GM13977 (cell line): ENCODE data around the gene LEMD3.
A peak's percentile ranks its signal among the peaks of the same experiment; 100 is the strongest.

ENCODE experiments used
- DNase-seq: peaks from one replicate; pipeline ENCODE4 v3.0.0; 2012; ENCODE audit warnings: low spot score
- in situ Hi-C: fragments of 300-500 bp; cut with MboI; formaldehyde crosslinking; loops from one replicate; pipeline ENCODE4 v1.12.0; 2022; ENCODE audit warnings: low sequenced_read_pairs, low pct_unique_long_range_greater_than_20kb, mixed read lengths, inconsistent platforms; ENCODE audit not compliant: unreplicated experiment
- TF ChIP-seq, protein P1 (sequence below): IDR thresholded peaks from 2 replicates; pipeline ENCODE4 v1.5.1; 2012; ENCODE audit warnings: mild to moderate bottlenecking, control low read depth; ENCODE audit not compliant: insufficient read depth; ENCODE audit errors: extremely low read depth, missing control alignments

The LEMD3 gene

DNA sequence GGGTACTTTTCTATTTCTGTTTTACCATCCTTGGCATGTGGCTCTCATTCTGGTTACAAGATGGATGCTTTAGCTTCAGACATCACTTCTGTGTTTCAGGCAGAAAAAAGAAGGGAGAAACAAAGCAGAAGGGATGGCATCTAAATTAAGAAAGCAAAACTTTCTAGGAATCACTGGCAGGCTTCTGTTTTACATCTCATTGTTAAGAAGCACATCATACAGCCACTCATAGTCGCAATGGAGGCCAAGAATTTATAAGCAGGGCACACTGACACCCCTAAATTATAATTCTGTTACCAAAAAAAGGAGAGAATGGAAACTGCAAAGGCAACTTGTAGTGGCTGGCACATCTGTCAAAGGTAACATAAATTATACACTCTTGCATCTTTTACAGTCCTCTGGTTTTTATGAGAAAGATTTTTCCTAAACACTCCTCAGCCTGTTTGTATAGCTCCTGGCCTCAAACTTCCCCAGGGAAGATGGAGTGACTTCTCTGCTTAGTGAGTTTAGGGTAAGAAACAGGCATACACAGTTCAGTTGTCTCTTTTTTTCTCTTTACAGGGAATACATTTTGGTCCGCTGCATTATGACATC, 22.0 kb upstream of the LEMD3 start:
- no peak for DNase-seq
- TF ChIP-seq, protein P1, sequence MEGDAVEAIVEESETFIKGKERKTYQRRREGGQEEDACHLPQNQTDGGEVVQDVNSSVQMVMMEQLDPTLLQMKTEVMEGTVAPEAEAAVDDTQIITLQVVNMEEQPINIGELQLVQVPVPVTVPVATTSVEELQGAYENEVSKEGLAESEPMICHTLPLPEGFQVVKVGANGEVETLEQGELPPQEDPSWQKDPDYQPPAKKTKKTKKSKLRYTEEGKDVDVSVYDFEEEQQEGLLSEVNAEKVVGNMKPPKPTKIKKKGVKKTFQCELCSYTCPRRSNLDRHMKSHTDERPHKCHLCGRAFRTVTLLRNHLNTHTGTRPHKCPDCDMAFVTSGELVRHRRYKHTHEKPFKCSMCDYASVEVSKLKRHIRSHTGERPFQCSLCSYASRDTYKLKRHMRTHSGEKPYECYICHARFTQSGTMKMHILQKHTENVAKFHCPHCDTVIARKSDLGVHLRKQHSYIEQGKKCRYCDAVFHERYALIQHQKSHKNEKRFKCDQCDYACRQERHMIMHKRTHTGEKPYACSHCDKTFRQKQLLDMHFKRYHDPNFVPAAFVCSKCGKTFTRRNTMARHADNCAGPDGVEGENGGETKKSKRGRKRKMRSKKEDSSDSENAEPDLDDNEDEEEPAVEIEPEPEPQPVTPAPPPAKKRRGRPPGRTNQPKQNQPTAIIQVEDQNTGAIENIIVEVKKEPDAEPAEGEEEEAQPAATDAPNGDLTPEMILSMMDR, result no peak
- in situ Hi-C loops, result no loop called here

DNA sequence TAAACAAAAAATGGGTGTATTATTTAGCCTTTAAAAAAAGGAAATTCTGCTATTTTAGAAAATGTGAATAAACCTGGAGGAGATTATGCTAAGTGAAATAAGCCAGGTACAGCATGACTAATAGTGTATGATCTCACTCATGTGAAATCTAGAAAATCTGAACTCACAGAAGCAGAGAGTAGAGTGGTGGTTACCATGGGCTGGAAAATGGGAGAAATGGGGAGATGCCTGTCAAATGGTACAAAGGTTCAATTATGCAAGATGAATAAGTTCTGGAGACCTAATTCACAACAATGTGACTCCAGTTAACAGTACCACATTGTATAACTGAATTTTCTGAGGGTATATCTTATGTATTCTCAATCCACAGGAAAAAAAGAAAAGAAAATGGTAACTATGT, 17.4 kb upstream of the LEMD3 start:
- TF ChIP-seq, protein P1, result no peak
- no peak for DNase-seq
- in situ Hi-C loops, result no loop called here

DNA sequence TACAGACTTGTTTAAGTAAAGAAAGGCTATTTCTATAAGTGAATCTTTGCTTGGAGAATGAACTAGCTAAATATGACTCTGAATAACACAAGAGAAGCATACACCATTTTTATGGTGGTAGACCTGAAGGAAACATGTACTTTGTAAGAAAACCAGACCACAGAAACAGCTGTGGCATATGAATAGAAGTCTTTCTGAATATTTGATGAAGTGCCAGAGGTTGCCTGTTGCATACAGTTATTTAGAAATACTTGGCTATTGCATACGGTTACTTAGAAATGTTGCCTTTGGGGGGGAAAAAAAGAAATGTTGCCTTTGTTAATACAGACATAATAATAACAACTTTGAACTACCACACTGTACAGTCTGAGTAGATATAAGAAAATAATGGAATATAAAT, 16.8 kb upstream of the LEMD3 start:
- no peak for DNase-seq
- in situ Hi-C loops, result no loop called here
- TF ChIP-seq, protein P1, result no peak

DNA sequence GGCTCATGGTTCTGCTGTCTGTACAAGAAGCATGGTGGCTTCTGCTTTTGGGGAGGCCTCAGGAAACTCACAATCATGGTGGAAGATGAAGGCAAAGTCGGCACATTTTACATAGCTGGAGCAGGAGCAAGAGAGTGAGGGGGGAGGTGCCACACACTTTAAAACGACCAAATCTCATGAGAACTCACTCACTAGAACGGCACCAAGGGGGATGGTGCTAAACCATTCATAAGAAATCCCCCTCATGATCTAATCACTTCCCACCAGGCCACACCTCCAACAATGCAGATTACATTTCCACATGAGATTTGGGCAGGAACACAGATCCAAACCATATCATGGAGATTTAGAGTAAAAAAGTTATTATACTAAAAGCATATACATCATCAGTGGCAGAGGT, 13.6 kb upstream of the LEMD3 start:
- no peak for DNase-seq
- TF ChIP-seq, protein P1, result no peak
- in situ Hi-C loops, result no loop called here

DNA sequence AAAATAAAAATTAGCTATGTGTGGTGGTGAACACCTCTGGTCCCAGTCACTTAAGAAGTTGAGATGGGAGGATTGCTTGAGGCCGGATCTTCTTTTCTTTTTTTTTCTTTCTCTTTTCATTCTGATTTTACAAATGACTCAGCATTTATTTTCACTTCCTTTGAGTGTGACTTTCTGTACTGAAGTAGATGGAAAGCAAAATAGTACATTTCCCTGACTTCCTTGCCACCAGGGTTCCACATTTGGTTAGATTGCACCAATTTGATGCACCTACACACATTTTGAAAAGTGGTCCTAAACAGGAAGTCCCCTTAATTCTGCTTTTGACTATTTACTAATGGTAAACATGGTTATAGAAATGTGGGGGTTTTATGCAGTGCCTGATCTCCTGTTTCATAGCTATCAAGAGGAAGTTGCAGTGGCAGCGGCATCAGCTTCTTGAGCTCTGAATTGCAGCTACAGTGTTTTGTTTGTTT, 13.0 kb upstream of the LEMD3 start:
- DNase-seq, result peak; percentile 43
- in situ Hi-C loops, result no loop called here
- TF ChIP-seq, protein P1, result no peak

DNA sequence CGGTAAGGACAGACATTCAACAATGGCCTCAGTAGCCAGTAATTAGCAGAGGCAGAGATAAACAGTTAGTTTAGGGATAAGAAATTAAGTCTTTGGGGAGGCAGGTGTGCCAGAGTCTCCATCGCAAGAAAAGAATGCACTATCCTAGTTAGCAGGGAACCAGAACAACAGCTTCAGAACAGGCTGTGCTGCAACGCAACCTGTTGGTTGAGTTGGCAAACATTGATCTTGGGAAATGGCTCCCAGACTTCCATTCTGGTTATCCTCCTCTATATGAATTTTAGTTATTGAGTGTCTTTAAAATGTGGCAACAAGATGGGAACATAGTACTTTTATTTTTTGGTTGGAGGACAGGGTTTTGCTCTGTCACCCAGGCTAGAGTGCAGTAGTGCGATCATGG, 12.3 kb upstream of the LEMD3 start:
- TF ChIP-seq, protein P1, result no peak
- in situ Hi-C loops, result no loop called here
- DNase-seq, result no peak
